Kidney (tissue), 14 donors: ENCODE results near the gene PLXNB1. TPM values are rescaled to one million over a fixed set of nuclear protein-coding genes. Genes with fewer than 3 reads are reported as not detected.

Experiments used
- DNase-seq, 5 donors: peaks; one replicate each; pipeline ENCODE4 v3.0.0-alpha.2; 2013 to 2020
- FAIRE-seq: peaks from 2 replicates; lab custom pipeline; 2012; peaks lifted over from hg19 to GRCh38; lab: Jason Lieb, UNC
- H3K27ac ChIP-seq, 2 donors: one replicate each; pipeline ENCODE4 v1.7.0; 2013; ENCODE audit warnings: low read depth in 2 of 2, low read length in 2 of 2, inconsistent platforms in 1 of 2
- H3K27me3 ChIP-seq: one replicate; pipeline ENCODE4 v1.7.1; 2013; ENCODE audit warnings: low read length, inconsistent platforms; ENCODE audit not compliant: control insufficient read depth, insufficient read depth
- H3K36me3 ChIP-seq, 3 donors: one replicate each; pipeline versions ENCODE4 v1.7.0 to v1.7.1; 2013; ENCODE audit warnings: low read length in 3 of 3, control low read depth in 1 of 3, inconsistent platforms in 1 of 3; ENCODE audit not compliant: insufficient read depth in 3 of 3, control insufficient read depth in 2 of 3
- H3K4me1 ChIP-seq, 3 donors: one replicate each; pipeline versions ENCODE4 v1.7.0 to v1.7.1; 2013; ENCODE audit warnings: low read length in 3 of 3, inconsistent platforms in 1 of 3, low read depth in 1 of 3; ENCODE audit not compliant: control insufficient read depth in 2 of 3, insufficient read depth in 2 of 3
- H3K4me3 ChIP-seq, 3 donors: one replicate each; pipeline versions ENCODE4 v1.7.0 to v1.8.1; 2013; ENCODE audit warnings: low read length in 3 of 3, control low read depth in 1 of 3, inconsistent platforms in 1 of 3
- H3K9ac ChIP-seq, 3 donors: one replicate each; pipeline versions ENCODE4 v1.7.0 to v1.7.1; 2013; ENCODE audit warnings: low read length in 3 of 3, control low read depth in 1 of 3, inconsistent platforms in 1 of 3
- H3K9me3 ChIP-seq, 3 donors: one replicate each; pipeline versions ENCODE4 v1.7.0 to v1.7.1; 2013; ENCODE audit warnings: low read length in 3 of 3, control low read depth in 1 of 3, inconsistent platforms in 1 of 3; ENCODE audit not compliant: control insufficient read depth in 2 of 3, insufficient read depth in 1 of 3
- CTCF ChIP-seq: IDR thresholded peaks from 3 replicates; pipeline ENCODE4 v1.5.1; 2012; ENCODE audit warnings: mild to moderate bottlenecking, moderate library complexity, borderline replicate concordance; ENCODE audit not compliant: insufficient read depth; ENCODE audit errors: extremely low read depth
- intact Hi-C: fragments of 100-400 bp; cut with DNase I; formaldehyde crosslinking; loops from one replicate; pipeline ENCODE4 v1.11.1; 2022
- polyA plus RNA-seq: library from polyadenylated mRNA; stranded (reverse); fragments of 350-450 nt; fragmentation: Illumina TruSeq; extraction: RNeasy Lipid Tissue Mini Kit (QIAGEN cat#74804); gene quantifications from one replicate; pipeline ENCODE4 v1.2.3, GENCODE V29; 2014; ENCODE audit warnings: low read depth, low replicate concordance; ENCODE audit not compliant: insufficient read depth
- total RNA-seq: library from RNA; stranded (reverse); fragmentation: NEBNext Ultra II Directional; extraction: Animal tissue kit (Norgen Biotek cat#: 25700); gene quantifications from one replicate; pipeline ENCODE4 v1.2.1, GENCODE V29; 2021
- donor health status: control.
- donor health status: control.
- donor health status: control.
- donor health status: control.
- donor health status: control.
- donor health status: DM: yes; HTN: yes; CAD: no.
- donor health status: Normal renal cell carcinoma (clear cell type).

PLXNB1 gene
- total and polyA plus RNA-seq, 2 donors from 2014 or later = 101 to 224 TPM

DNA sequence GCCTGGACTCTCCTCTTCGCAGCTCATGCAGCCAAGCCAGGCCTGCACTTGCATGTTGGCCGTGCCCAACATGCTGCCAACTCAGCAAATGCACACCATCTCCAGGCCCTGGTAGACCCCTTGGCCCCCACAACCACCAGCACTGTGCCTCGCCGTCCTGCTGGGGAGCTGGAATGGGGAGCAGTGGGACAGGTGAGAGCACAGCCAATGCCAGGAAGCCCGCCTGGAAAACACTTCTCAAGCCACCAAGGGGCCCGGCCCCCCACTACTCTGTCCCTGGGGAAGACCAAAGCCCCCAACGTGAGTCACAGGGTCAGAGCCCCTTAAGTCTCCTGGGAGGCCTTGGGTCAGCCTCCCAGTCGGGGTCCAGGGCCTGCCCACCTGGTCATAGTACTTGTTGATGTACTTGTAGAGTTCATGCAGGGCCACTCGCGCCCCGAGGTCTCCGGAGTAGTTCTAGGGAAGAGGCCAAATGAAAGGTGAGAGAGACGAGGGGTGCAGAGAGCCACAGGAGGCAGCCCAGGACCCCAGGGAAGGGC is 24.5 kb downstream of the PLXNB1 start:
- H3K27me3 ChIP-seq = no peaks in the 10 kb centered on the region
- peaks cover 0 to 3% (median 0%) of the 10 kb centered on the region in 3 donors for H3K4me1 ChIP-seq
- no peak overlapping the region for H3K4me3 ChIP-seq
- H3K27ac ChIP-seq = no peak overlapping the region
- H3K36me3 ChIP-seq = peaks cover 0 to 40% (median 37%) of the 10 kb centered on the region in 3 donors
- no peak overlapping the region for H3K9ac ChIP-seq
- TF ChIP-seq CTCF = no peak
- intact Hi-C loops = no loop called here
- peak in 3 of 5 donors; percentile 8 to 57 (median 25) for DNase-seq
- no peaks in the 10 kb centered on the region for H3K9me3 ChIP-seq
- no peak for FAIRE-seq

GRCh38 chr3:48404440-48405342 is 25.2 kb downstream of the PLXNB1 start:
- Histone ChIP-seq H3K27ac (no peak overlapping the region), H3K27me3 (no peaks in the 10 kb centered on the region), H3K9me3 (no peaks in the 10 kb centered on the region), H3K36me3 (peaks cover 0 to 34% (median 33%) of the 10 kb centered on the region in 3 donors), H3K9ac (no peak overlapping the region), H3K4me3 (no peak overlapping the region), H3K4me1 (peaks cover 0 to 3% (median 0%) of the 10 kb centered on the region in 3 donors)
- no peak for TF ChIP-seq CTCF
- FAIRE-seq (no peak), DNase-seq (peak in 2 of 5 donors; percentile 6 to 29)
- intact Hi-C loops = loop anchor here (5.0 kb wide), 1 partner anchor 33 kb away; no protein-coding TSS in a partner anchor

DNA sequence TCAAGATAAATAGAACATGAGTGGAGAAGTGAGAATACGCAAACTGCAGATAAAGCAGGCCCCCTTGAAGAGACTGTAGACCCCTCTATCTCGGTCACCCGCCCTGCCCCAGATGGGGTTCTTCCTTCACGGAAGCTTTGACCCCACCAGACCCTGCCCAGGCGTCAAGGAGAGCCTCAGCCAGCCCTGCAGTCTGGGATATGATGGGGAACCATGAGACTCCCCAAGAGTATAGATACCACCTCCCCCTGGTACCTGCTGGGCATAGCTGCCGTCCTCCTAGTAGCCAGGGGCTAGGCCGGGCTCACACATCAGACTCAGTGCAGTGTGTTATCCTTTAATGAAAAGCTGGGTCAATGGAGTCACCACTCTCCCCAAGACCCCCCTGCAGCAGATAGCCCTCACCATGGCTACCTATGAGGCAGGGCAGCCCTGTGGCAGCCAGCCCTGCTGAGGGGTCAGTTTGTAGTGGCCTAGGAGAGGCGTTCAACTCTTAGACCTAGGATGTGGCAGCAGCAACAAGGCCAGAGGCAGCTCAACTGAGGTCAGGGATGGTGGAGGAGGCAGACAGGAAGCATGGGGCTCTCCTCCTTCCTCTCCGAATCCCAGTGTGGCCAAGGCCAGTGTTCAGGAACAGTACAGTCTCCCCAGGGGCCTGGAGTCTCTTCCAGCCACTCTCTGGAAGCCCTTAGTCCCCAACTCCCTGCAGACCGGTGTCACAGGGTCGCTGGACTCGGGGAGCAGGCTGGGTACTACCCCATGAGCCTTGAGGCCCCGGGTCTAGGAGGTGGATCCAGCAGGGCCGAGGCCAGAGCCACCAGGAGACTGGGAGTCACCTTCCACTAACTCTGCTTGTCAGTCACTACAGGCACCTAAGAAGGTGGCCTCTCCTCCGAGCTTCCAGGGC is 26.1 kb downstream of the PLXNB1 start:
- DNase-seq (peak in 2 of 5 donors; percentile 31 to 56), FAIRE-seq (no peak)
- no peaks in the 10 kb centered on the region for H3K9me3 ChIP-seq
- intact Hi-C loops = loop anchor here (5.0 kb wide), 1 partner anchor 34 kb away; no protein-coding TSS in a partner anchor
- H3K4me1 ChIP-seq = peaks cover 0 to 5% (median 2%) of the 10 kb centered on the region in 3 donors
- H3K4me3 ChIP-seq = no peak overlapping the region
- no peaks in the 10 kb centered on the region for H3K27me3 ChIP-seq
- H3K9ac ChIP-seq = no peak overlapping the region
- no peak for TF ChIP-seq CTCF
- peaks cover 0 to 26% (median 25%) of the 10 kb centered on the region in 3 donors for H3K36me3 ChIP-seq
- no peak overlapping the region for H3K27ac ChIP-seq
